ENCODE measurements around the gene IL7R. TPM values are rescaled to one million over a fixed set of nuclear protein-coding genes. Genes with fewer than 3 reads are reported as not detected.

IL7R gene
- total and polyA plus RNA-seq, 2 experiments from 2014 or later: 0.47 to 1.1 TPM

GRCh38 chr5:35884191-35884769 lies 27.6 kb downstream of the IL7R start:
- Histone ChIP-seq H3K4me2 (no peak overlapping the region), H3K27me3 (no peaks in the 10 kb centered on the region), H3K9me2 (replicated peaks; ENCODE audit: insufficient read depth) (no peaks in the 10 kb centered on the region), H4K20me1 (ENCODE audit: insufficient read depth, poor library complexity, severe bottlenecking) (no peaks in the 10 kb centered on the region), H3K9me3 (ENCODE audit: low read depth) (no peaks in the 10 kb centered on the region), H3K27ac (no peak overlapping the region), H2AFZ (no peak overlapping the region), H3K4me3 (no peak overlapping the region), H3K4me1 (ENCODE audit: insufficient read depth) (no peaks in the 10 kb centered on the region), H3K36me3 (replicated peaks; ENCODE audit: insufficient read depth, low read depth) (no peaks in the 10 kb centered on the region), H3K79me2 (no peaks in the 10 kb centered on the region)
- no peak for DNase-seq (ENCODE audit: low spot score)
- TF ChIP-seq EZH2 (IDR thresholded peaks at IDR 0.05; ENCODE audit: borderline replicate concordance) (no peak), EZH2phosphoT487 (IDR thresholded peaks at IDR 0.05; ENCODE audit: low read depth, severe bottlenecking, unreplicated experiment) (no peak), CTCF (IDR thresholded peaks at IDR 0.05; ENCODE audit: poor library complexity) (no peak)
- 79% methylated on average over 1 of the region's 1 CpG for WGBS (ENCODE audit: low lambda C conversion rate, missing lambda C conversion rate)

- Histone ChIP-seq H3K4me1 (ENCODE audit: insufficient read depth) (no peaks in the 10 kb centered on the region), H3K9me2 (replicated peaks; ENCODE audit: insufficient read depth) (no peaks in the 10 kb centered on the region), H3K4me2 (no peak overlapping the region), H4K20me1 (ENCODE audit: insufficient read depth, poor library complexity, severe bottlenecking) (no peaks in the 10 kb centered on the region), H3K79me2 (no peaks in the 10 kb centered on the region), H3K9me3 (ENCODE audit: low read depth) (no peaks in the 10 kb centered on the region), H3K36me3 (replicated peaks; ENCODE audit: insufficient read depth, low read depth) (no peaks in the 10 kb centered on the region), H3K27ac (no peak overlapping the region), H3K4me3 (no peak overlapping the region), H3K27me3 (no peaks in the 10 kb centered on the region), H2AFZ (no peak overlapping the region)
- TF ChIP-seq CTCF (IDR thresholded peaks at IDR 0.05; ENCODE audit: poor library complexity) (no peak), EZH2 (IDR thresholded peaks at IDR 0.05; ENCODE audit: borderline replicate concordance) (no peak), EZH2phosphoT487 (IDR thresholded peaks at IDR 0.05; ENCODE audit: low read depth, severe bottlenecking, unreplicated experiment) (no peak)
- no peak for DNase-seq (ENCODE audit: low spot score)
These were observed 28.1 kb downstream of the IL7R start for GRCh38 chr5:35884773-35885172.

DNA sequence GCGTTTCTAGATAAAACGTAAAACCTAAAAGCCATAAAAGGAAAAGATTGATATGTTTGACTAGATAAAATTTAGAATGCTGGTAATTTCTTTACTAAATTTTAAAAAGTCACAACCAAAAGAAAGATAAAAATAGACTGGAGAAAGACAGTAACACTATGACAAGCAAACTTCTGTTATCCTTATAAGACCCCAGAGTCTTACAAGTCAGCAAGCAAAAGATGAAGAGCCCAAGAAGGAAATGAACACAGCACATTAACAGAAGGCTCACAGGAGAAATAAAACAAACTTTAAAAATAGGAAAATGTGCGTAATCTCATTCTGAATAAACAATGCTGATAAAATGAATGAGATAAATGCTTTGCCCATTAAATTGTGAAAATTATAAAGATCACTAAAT lies 29.7 kb downstream of the IL7R start:
- Histone ChIP-seq H3K79me2 (no peaks in the 10 kb centered on the region), H4K20me1 (ENCODE audit: insufficient read depth, poor library complexity, severe bottlenecking) (no peaks in the 10 kb centered on the region), H3K9me3 (ENCODE audit: low read depth) (no peaks in the 10 kb centered on the region), H3K4me1 (ENCODE audit: insufficient read depth) (no peaks in the 10 kb centered on the region), H2AFZ (no peak overlapping the region), H3K4me2 (no peak overlapping the region), H3K9me2 (replicated peaks; ENCODE audit: insufficient read depth) (no peaks in the 10 kb centered on the region), H3K27ac (no peak overlapping the region), H3K4me3 (no peak overlapping the region), H3K36me3 (replicated peaks; ENCODE audit: insufficient read depth, low read depth) (no peaks in the 10 kb centered on the region), H3K27me3 (no peaks in the 10 kb centered on the region)
- WGBS (ENCODE audit: low lambda C conversion rate, missing lambda C conversion rate): 89% methylated on average over 3 of the region's 3 CpGs
- TF ChIP-seq CTCF (IDR thresholded peaks at IDR 0.05; ENCODE audit: poor library complexity): no peak
- TF ChIP-seq EZH2phosphoT487 (IDR thresholded peaks at IDR 0.05; ENCODE audit: low read depth, severe bottlenecking, unreplicated experiment): no peak
- no peak for DNase-seq (ENCODE audit: low spot score)

Data from hepatocyte (in vitro differentiated cells).